ENCODE data around the gene IFNW1. TPM values are rescaled to one million over a fixed set of nuclear protein-coding genes. Genes with fewer than 3 reads are reported as not detected.

The IFNW1 gene
- total RNA-seq, 1 experiment from 2014 or later: not detected

GRCh38 chr9:21121079-21121478 lies 20.6 kb downstream of the IFNW1 start:
- Mint-ChIP-seq H3K27ac (no peak overlapping the region), H3K4me1 (no peaks in the 10 kb centered on the region), H3K9me3 (no peaks in the 10 kb centered on the region), H3K36me3 (no peaks in the 10 kb centered on the region), H3K4me3 (no peak overlapping the region), H3K27me3 (ENCODE audit: low read depth) (no peaks in the 10 kb centered on the region)
- POLR2A ChIA-PET: interaction anchor here (0.6 kb wide), 1 partner anchor 506 kb away, joined by 4 read pairs; no protein-coding TSS in a partner anchor
- CTCF ChIA-PET: interaction anchor here (1.0 to 1.4 kb wide), 2 partner anchors 10 to 42 kb away, joined by 4 to 6 read pairs; no protein-coding TSS in a partner anchor
- DNase-seq (ENCODE audit: low spot score): no peak
- no peak for TF ChIP-seq FOXP4 (CRISPR knock-in tag; IDR thresholded peaks at IDR 0.05)
- TF ChIP-seq CTCF (IDR thresholded peaks at IDR 0.05): no peak
- no peak for TF ChIP-seq SMAD3 (CRISPR knock-in tag; IDR thresholded peaks at IDR 0.05; ENCODE audit: borderline replicate concordance)
- TF ChIP-seq E2F4 (CRISPR knock-in tag; IDR thresholded peaks at IDR 0.05; ENCODE audit: borderline replicate concordance, low read depth): no peak
- TF ChIP-seq ZNF219 (CRISPR knock-in tag; IDR thresholded peaks at IDR 0.05; ENCODE audit: borderline replicate concordance): no peak
- no peak for TF ChIP-seq STAT6 (CRISPR knock-in tag; conservative IDR thresholded peaks at IDR 0.05; ENCODE audit: low read depth)
- no peak for TF ChIP-seq ATF2 (CRISPR knock-in tag; IDR thresholded peaks at IDR 0.05; ENCODE audit: borderline replicate concordance, low read depth)
- TF ChIP-seq JAZF1 (CRISPR knock-in tag; IDR thresholded peaks at IDR 0.05): no peak
- TF ChIP-seq ZNF281 (CRISPR knock-in tag; IDR thresholded peaks at IDR 0.05): no peak
- no peak for TF ChIP-seq PRRX2 (CRISPR knock-in tag; IDR thresholded peaks at IDR 0.05)
- ATAC-seq: no peak

- no peak for DNase-seq (ENCODE audit: low spot score)
- Mint-ChIP-seq H3K36me3 (no peaks in the 10 kb centered on the region), H3K27me3 (ENCODE audit: low read depth) (no peaks in the 10 kb centered on the region), H3K9me3 (no peaks in the 10 kb centered on the region), H3K4me3 (no peak overlapping the region), H3K27ac (no peak overlapping the region), H3K4me1 (no peaks in the 10 kb centered on the region)
- CTCF ChIA-PET: interaction anchor here (1.4 kb wide), 2 partner anchors 8 to 132 kb away, joined by 3 to 7 read pairs; no protein-coding TSS in a partner anchor
- no peak for ATAC-seq
- POLR2A ChIA-PET: no interaction called here
- TF ChIP-seq ATF2 (CRISPR knock-in tag; IDR thresholded peaks at IDR 0.05; ENCODE audit: borderline replicate concordance, low read depth) (no peak), STAT6 (CRISPR knock-in tag; conservative IDR thresholded peaks at IDR 0.05; ENCODE audit: low read depth) (no peak), USF1 (CRISPR knock-in tag; IDR thresholded peaks at IDR 0.05) (no peak), ZBTB43 (CRISPR knock-in tag; IDR thresholded peaks at IDR 0.05) (no peak)
Measured at GRCh38 chr9:21119093-21119770, 22.4 kb downstream of the IFNW1 start.

Measured in WTC11 (cell line).